Stomach (tissue), 4 donors: ENCODE measurements around the gene TRABD2B.

Source experiments
- POLR2A ChIP-seq, 4 donors: fragments of 450-650 bp; IDR thresholded peaks; one replicate each; pipeline ENCODE4 v1.6.1; 2016; ENCODE audit warnings: antibody characterized with exemption in 4 of 4, control low read depth in 2 of 4, mild to moderate bottlenecking in 1 of 4, moderate library complexity in 1 of 4
- POLR2AphosphoS5 ChIP-seq, 3 donors: sonication (generic); formaldehyde crosslinking; IDR thresholded peaks; one replicate each; pipeline ENCODE4 v1.6.1; 2016; ENCODE audit warnings: antibody characterized with exemption in 3 of 3
- TF ChIP-seq, protein P1 (sequence below), 7 experiments: fragments of 450-650 bp in 4 of 7; fragments of 200-600 bp in 3 of 7; sonication (generic) in 3 of 7; IDR thresholded peaks; one replicate each; pipeline ENCODE4 v1.5.1; 2016 to 2019; ENCODE audit warnings: antibody characterized with exemption in 7 of 7, control low read depth in 2 of 7, mild to moderate bottlenecking in 1 of 7

DNA sequence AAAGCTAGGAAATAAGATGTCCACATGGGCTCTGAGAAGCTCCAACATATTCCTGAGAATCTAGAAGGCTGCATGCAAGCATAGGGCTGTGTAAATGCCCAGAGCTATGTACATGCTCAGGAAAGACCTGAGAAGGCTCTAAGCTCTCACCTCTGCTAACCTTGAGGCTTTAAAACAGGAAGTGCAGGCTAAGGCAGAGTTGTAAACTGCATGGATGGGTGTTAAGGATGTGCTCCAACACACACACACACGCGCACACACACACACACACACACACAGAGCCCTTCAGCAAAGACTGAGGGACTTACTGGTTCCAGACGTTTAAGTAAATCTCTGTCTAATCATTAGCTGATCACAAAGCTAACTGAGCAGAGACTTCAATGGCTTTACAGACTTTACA, 162.9 kb downstream of the TRABD2B start:
- TF ChIP-seq, protein P1, sequence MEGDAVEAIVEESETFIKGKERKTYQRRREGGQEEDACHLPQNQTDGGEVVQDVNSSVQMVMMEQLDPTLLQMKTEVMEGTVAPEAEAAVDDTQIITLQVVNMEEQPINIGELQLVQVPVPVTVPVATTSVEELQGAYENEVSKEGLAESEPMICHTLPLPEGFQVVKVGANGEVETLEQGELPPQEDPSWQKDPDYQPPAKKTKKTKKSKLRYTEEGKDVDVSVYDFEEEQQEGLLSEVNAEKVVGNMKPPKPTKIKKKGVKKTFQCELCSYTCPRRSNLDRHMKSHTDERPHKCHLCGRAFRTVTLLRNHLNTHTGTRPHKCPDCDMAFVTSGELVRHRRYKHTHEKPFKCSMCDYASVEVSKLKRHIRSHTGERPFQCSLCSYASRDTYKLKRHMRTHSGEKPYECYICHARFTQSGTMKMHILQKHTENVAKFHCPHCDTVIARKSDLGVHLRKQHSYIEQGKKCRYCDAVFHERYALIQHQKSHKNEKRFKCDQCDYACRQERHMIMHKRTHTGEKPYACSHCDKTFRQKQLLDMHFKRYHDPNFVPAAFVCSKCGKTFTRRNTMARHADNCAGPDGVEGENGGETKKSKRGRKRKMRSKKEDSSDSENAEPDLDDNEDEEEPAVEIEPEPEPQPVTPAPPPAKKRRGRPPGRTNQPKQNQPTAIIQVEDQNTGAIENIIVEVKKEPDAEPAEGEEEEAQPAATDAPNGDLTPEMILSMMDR (IDR thresholded peaks at IDR 0.05) = no peak
- TF ChIP-seq POLR2A (IDR thresholded peaks at IDR 0.05) (no peak), POLR2AphosphoS5 (IDR thresholded peaks at IDR 0.05) (no peak)
